ENCODE data around the gene ZNF184. TPM values are rescaled to one million over a fixed set of nuclear protein-coding genes. Genes with fewer than 3 reads are reported as not detected.

ZNF184 gene
- total RNA-seq, 2 experiments from 2014 or later, result 17.7 to 20.6 TPM

- no TSS peak for BruUV-seq (replicated peaks)
- H3K9me2 ChIP-seq (ENCODE audit: insufficient read depth, low read length), result no peaks in the 10 kb centered on the region
- H4K20me1 ChIP-seq (ENCODE audit: insufficient read depth, low read length), result no peaks in the 10 kb centered on the region
- ChIA-PET CTCF (ENCODE audit: unreplicated experiment) (no interaction called here), POLR2A (no interaction called here)
- H3K27ac ChIP-seq (ENCODE audit: low read depth, low read length, poor library complexity, severe bottlenecking), result no peak overlapping the region
- 0 out of 2 replicates have a peak, but pooled peaks cover 4% of the 10 kb centered on the region for H3K9me3 ChIP-seq (ENCODE audit: low read length)
- H3K4me2 ChIP-seq (ENCODE audit: low read length), result no peak overlapping the region
- H3K36me3 ChIP-seq (ENCODE audit: insufficient read depth, low read length), result no peaks in the 10 kb centered on the region
- H3K79me2 ChIP-seq (ENCODE audit: insufficient read depth, low read depth, low read length), result no peaks in the 10 kb centered on the region
- intact Hi-C loops (cut with micrococcal nuclease; ENCODE audit: unreplicated experiment), result no loop called here
- H3K4me1 ChIP-seq (ENCODE audit: insufficient read depth, low read length, poor library complexity, severe bottlenecking), result no peaks in the 10 kb centered on the region
- no peak for TF ChIP-seq EZH2phosphoT487 (IDR thresholded peaks at IDR 0.05; ENCODE audit: borderline replicate concordance, low read depth, low read length)
- no peak for TF ChIP-seq CTCF (conservative IDR thresholded peaks at IDR 0.05; ENCODE audit: low read length)
- no peak overlapping the region for H2AFZ ChIP-seq (ENCODE audit: low read length)
- no peak for DNase-seq (ENCODE audit: low spot score)
- no peak overlapping the region for H3K4me3 ChIP-seq (ENCODE audit: low read depth, low read length, poor library complexity, severe bottlenecking)
These were observed 71.8 kb downstream of the ZNF184 start for GRCh38 chr6:27400877-27401642.

Small RNA genes within 50 kb of the gene (small RNA-seq; reads per million reads assigned to genes)
- not detected for gene AL021918.1
- not detected for gene AL021918.2
- gene MCFD2P1, result not detected

Other genes starting within 250 kb of the ZNF184 start
- 4.6 and 6.9 TPM in 2 replicates for gene PRSS16, start 225.4 kb downstream of the ZNF184 start, total RNA-seq (2014; rRNA removed; shearing (Covaris generic))
- gene PRSS16, start 225.4 kb downstream of the ZNF184 start, total RNA-seq (2022), result 12.0 and 13.3 TPM in 2 replicates
- gene POM121L2, start 160.8 kb downstream of the ZNF184 start, total RNA-seq (2014; rRNA removed; shearing (Covaris generic)), result not detected in 2 replicates
- gene POM121L2, start 160.8 kb downstream of the ZNF184 start, total RNA-seq (2022), result not detected in 2 replicates
- not detected in 2 replicates for gene ZNF391, start 84.3 kb downstream of the ZNF184 start, total RNA-seq (2014; rRNA removed; shearing (Covaris generic))
- gene ZNF391, start 84.3 kb downstream of the ZNF184 start, total RNA-seq (2022), result not detected in 2 replicates

All from OCI-LY7 (cell line).